Caco-2 (cell line): ENCODE data around the gene SLC26A9. TPM values are rescaled to one million over a fixed set of nuclear protein-coding genes. Genes with fewer than 3 reads are reported as not detected.
A peak's percentile ranks its signal among the peaks of the same experiment; 100 is the strongest.

Experiments used
- BruUV-seq: library from RNA; stranded (reverse); fragments of 400-500 nt; replicated peaks from 2 replicates; lab custom pipeline; 2021; lab: Mats Ljungman, UMichigan
- CTCF ChIA-PET: fragments of 300-600 bp; sonication (Branson Sonifier 250); formaldehyde crosslinking; loops from one replicate; lab custom pipeline; 2022; ENCODE audit warnings: antibody characterized with exemption; lab: Charles Lee
- POLR2A ChIA-PET: fragments of 300-600 bp; sonication (Branson Sonifier 250); formaldehyde crosslinking; loops from one replicate; lab custom pipeline; 2022; ENCODE audit warnings: antibody characterized with exemption; lab: Charles Lee
- DNase-seq, 2 experiments: peaks; one replicate each; pipeline versions ENCODE4 v3.0.0 to v3.0.0-alpha.2; 2020 to 2022
- H3K27me3 ChIP-seq: replicated peaks from 2 replicates; pipeline ENCODE4 v1.6.0; 2011; ENCODE audit warnings: low read length; ENCODE audit not compliant: control insufficient read depth, insufficient read depth
- H3K36me3 ChIP-seq: 2 replicates; pipeline ENCODE4 v1.5.1; 2011; ENCODE audit warnings: low read length; ENCODE audit not compliant: control insufficient read depth, insufficient read depth
- H3K4me1 ChIP-seq: fragments of 250-450 bp; sonication (Bioruptor Pico); 2 replicates; pipeline ENCODE4 v1.5.1; 2020; ENCODE audit warnings: mild to moderate bottlenecking
- H3K4me3 ChIP-seq: 2 replicates; pipeline ENCODE4 v1.5.1; 2011; ENCODE audit warnings: low read depth, mild to moderate bottlenecking, control low read depth, low read length
- H3K9me3 ChIP-seq: fragments of 250-450 bp; sonication (Bioruptor Pico); 2 replicates; pipeline ENCODE4 v1.5.1; 2020; ENCODE audit warnings: mild to moderate bottlenecking, moderate library complexity
- H3K27ac Mint-ChIP-seq: one replicate; pipeline ENCODE4 v1.8.0; 2022; ENCODE audit warnings: mixed read lengths; ENCODE audit not compliant: unreplicated experiment
- H3K27me3 Mint-ChIP-seq: one replicate; pipeline ENCODE4 v1.8.0; 2022; ENCODE audit warnings: mixed read lengths; ENCODE audit not compliant: insufficient read depth, unreplicated experiment
- H3K36me3 Mint-ChIP-seq: one replicate; pipeline ENCODE4 v1.8.0; 2022; ENCODE audit warnings: mild to moderate bottlenecking, mixed read lengths; ENCODE audit not compliant: insufficient read depth, unreplicated experiment
- H3K4me1 Mint-ChIP-seq: one replicate; pipeline ENCODE4 v1.8.0; 2022; ENCODE audit warnings: low read depth, mixed read lengths; ENCODE audit not compliant: unreplicated experiment
- H3K4me3 Mint-ChIP-seq: one replicate; pipeline ENCODE4 v1.8.0; 2022; ENCODE audit warnings: mild to moderate bottlenecking, moderate library complexity, mixed read lengths; ENCODE audit not compliant: unreplicated experiment
- H3K9me3 Mint-ChIP-seq: one replicate; pipeline ENCODE4 v1.8.0; 2022; ENCODE audit warnings: mixed read lengths; ENCODE audit not compliant: unreplicated experiment
- intact Hi-C: fragments of 100-400 bp; cut with micrococcal nuclease; formaldehyde crosslinking; loops from one replicate; pipeline ENCODE4 v1.10.0; 2022; ENCODE audit not compliant: unreplicated experiment
- total RNA-seq: library from RNA; stranded (reverse); gene quantifications from 2 replicates; pipeline ENCODE4 v1.2.3, GENCODE V29; 2022
- TF ChIP-seq, protein P1 (sequence below), 2 experiments: fragments of 200-600 bp in 1 of 2; IDR thresholded peaks; 1 replicate in 1 of 2; 2 replicates in 1 of 2; pipeline versions ENCODE4 v1.5.1 to v1.8.0; 2011 to 2022; ENCODE audit warnings: antibody characterized with exemption in 1 of 2, control low read depth in 1 of 2, inconsistent platforms in 1 of 2, low read depth in 1 of 2, low read length in 1 of 2, mild to moderate bottlenecking in 1 of 2, moderate library complexity in 1 of 2; ENCODE audit not compliant: insufficient read depth in 1 of 2, severe bottlenecking in 1 of 2, unreplicated experiment in 1 of 2

SLC26A9 gene
- total RNA-seq, 1 experiment from 2014 or later, result not detected

DNA sequence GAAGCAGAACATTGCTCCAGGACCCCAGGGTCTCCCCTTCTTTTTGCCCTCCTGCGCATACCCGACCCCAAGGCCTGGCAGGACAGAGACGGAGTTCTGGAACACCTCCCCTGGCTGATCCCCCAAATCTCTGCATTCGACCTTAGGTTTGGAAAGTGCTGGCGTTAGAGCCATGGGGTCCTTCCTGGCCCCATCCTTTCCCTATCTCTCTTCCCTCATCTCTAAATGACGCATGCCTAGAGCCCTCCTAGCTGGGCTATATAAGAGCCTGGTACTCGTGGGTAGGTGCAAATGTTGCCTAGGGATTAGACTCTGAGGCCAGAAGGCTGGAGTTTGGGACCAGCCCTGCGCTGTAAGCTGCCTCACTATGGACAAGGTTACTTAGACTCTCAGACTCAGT is 16.6 kb downstream of the SLC26A9 start:
- H3K4me1 Mint-ChIP-seq, result no peaks in the 10 kb centered on the region
- H3K36me3 ChIP-seq, result no peaks in the 10 kb centered on the region
- H3K4me3 ChIP-seq, result no peak overlapping the region
- CTCF ChIA-PET, result no interaction called here
- no peaks in the 10 kb centered on the region for H3K9me3 ChIP-seq
- intact Hi-C loops, result no loop called here
- no peak for DNase-seq
- POLR2A ChIA-PET, result no interaction called here
- no peaks in the 10 kb centered on the region for H3K4me1 ChIP-seq
- no peak overlapping the region for H3K4me3 Mint-ChIP-seq
- H3K9me3 Mint-ChIP-seq, result no peaks in the 10 kb centered on the region
- TF ChIP-seq, protein P1, sequence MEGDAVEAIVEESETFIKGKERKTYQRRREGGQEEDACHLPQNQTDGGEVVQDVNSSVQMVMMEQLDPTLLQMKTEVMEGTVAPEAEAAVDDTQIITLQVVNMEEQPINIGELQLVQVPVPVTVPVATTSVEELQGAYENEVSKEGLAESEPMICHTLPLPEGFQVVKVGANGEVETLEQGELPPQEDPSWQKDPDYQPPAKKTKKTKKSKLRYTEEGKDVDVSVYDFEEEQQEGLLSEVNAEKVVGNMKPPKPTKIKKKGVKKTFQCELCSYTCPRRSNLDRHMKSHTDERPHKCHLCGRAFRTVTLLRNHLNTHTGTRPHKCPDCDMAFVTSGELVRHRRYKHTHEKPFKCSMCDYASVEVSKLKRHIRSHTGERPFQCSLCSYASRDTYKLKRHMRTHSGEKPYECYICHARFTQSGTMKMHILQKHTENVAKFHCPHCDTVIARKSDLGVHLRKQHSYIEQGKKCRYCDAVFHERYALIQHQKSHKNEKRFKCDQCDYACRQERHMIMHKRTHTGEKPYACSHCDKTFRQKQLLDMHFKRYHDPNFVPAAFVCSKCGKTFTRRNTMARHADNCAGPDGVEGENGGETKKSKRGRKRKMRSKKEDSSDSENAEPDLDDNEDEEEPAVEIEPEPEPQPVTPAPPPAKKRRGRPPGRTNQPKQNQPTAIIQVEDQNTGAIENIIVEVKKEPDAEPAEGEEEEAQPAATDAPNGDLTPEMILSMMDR (IDR thresholded peaks at IDR 0.05; ENCODE audit: insufficient read depth in 1 of 2, low read depth in 1 of 2, low read length in 1 of 2, severe bottlenecking in 1 of 2, unreplicated experiment in 1 of 2), result no peak
- no peaks in the 10 kb centered on the region for H3K27me3 Mint-ChIP-seq
- no TSS peak for BruUV-seq
- no peaks in the 10 kb centered on the region for H3K36me3 Mint-ChIP-seq
- no peaks in the 10 kb centered on the region for H3K27me3 ChIP-seq
- no peak overlapping the region for H3K27ac Mint-ChIP-seq

GRCh38 chr1:205926213-205926612 is 17.0 kb downstream of the SLC26A9 start:
- Mint-ChIP-seq H3K4me1 (no peaks in the 10 kb centered on the region), H3K27ac (no peak overlapping the region), H3K9me3 (no peaks in the 10 kb centered on the region), H3K27me3 (no peaks in the 10 kb centered on the region), H3K4me3 (no peak overlapping the region), H3K36me3 (no peaks in the 10 kb centered on the region)
- Histone ChIP-seq H3K4me1 (no peaks in the 10 kb centered on the region), H3K9me3 (no peaks in the 10 kb centered on the region), H3K27me3 (no peaks in the 10 kb centered on the region), H3K36me3 (no peaks in the 10 kb centered on the region), H3K4me3 (no peak overlapping the region)
- intact Hi-C loops, result no loop called here
- ChIA-PET POLR2A (no interaction called here), CTCF (no interaction called here)
- TF ChIP-seq, protein P1 (IDR thresholded peaks at IDR 0.05; ENCODE audit: insufficient read depth in 1 of 2, low read depth in 1 of 2, low read length in 1 of 2, severe bottlenecking in 1 of 2, unreplicated experiment in 1 of 2), result no peak
- DNase-seq, result peak in 1 of 2 experiments; percentile 16
- BruUV-seq, result no TSS peak

- CTCF ChIA-PET, result no interaction called here
- DNase-seq, result peak in 1 of 2 experiments; percentile 3
- H3K4me3 ChIP-seq, result no peak overlapping the region
- H3K27me3 ChIP-seq, result no peaks in the 10 kb centered on the region
- POLR2A ChIA-PET, result no interaction called here
- no peaks in the 10 kb centered on the region for H3K36me3 ChIP-seq
- H3K9me3 Mint-ChIP-seq, result no peaks in the 10 kb centered on the region
- no peaks in the 10 kb centered on the region for H3K27me3 Mint-ChIP-seq
- no peak overlapping the region for H3K27ac Mint-ChIP-seq
- no peaks in the 10 kb centered on the region for H3K4me1 ChIP-seq
- intact Hi-C loops, result no loop called here
- no peaks in the 10 kb centered on the region for H3K36me3 Mint-ChIP-seq
- TF ChIP-seq, protein P1 (IDR thresholded peaks at IDR 0.05; ENCODE audit: insufficient read depth in 1 of 2, low read depth in 1 of 2, low read length in 1 of 2, severe bottlenecking in 1 of 2, unreplicated experiment in 1 of 2), result no peak
- no peaks in the 10 kb centered on the region for H3K4me1 Mint-ChIP-seq
- no peaks in the 10 kb centered on the region for H3K9me3 ChIP-seq
- no peak overlapping the region for H3K4me3 Mint-ChIP-seq
- no TSS peak for BruUV-seq
Measured at GRCh38 chr1:205925736-205926135, 17.5 kb downstream of the SLC26A9 start.
